ENCODE data around the gene ARL4D. TPM values are rescaled to one million over a fixed set of nuclear protein-coding genes. Genes with fewer than 3 reads are reported as not detected.

ARL4D gene
- total RNA-seq, 1 donor from 2014 or later = 100 TPM

- peaks cover 12% of the 10 kb centered on the region for H3K4me1 Mint-ChIP-seq (ENCODE audit: low read depth, unreplicated experiment)
- peaks cover 6% of the 10 kb centered on the region for H3K27me3 Mint-ChIP-seq (ENCODE audit: unreplicated experiment)
- no peak overlapping the region for H3K27ac Mint-ChIP-seq (ENCODE audit: unreplicated experiment)
- no peak for DNase-seq
- no peaks in the 10 kb centered on the region for H3K36me3 Mint-ChIP-seq (ENCODE audit: unreplicated experiment)
- no peaks in the 10 kb centered on the region for H3K9me3 Mint-ChIP-seq (ENCODE audit: unreplicated experiment)
- TF ChIP-seq, protein P1, sequence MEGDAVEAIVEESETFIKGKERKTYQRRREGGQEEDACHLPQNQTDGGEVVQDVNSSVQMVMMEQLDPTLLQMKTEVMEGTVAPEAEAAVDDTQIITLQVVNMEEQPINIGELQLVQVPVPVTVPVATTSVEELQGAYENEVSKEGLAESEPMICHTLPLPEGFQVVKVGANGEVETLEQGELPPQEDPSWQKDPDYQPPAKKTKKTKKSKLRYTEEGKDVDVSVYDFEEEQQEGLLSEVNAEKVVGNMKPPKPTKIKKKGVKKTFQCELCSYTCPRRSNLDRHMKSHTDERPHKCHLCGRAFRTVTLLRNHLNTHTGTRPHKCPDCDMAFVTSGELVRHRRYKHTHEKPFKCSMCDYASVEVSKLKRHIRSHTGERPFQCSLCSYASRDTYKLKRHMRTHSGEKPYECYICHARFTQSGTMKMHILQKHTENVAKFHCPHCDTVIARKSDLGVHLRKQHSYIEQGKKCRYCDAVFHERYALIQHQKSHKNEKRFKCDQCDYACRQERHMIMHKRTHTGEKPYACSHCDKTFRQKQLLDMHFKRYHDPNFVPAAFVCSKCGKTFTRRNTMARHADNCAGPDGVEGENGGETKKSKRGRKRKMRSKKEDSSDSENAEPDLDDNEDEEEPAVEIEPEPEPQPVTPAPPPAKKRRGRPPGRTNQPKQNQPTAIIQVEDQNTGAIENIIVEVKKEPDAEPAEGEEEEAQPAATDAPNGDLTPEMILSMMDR (IDR thresholded peaks at IDR 0.05; ENCODE audit: partially characterized antibody, unreplicated experiment) = no peak
- H3K4me3 Mint-ChIP-seq (ENCODE audit: unreplicated experiment) = no peak overlapping the region
These were observed 28.7 kb downstream of the ARL4D start for GRCh38 chr17:43427362-43428043.

GRCh38 chr17:43428524-43428923 is 29.7 kb downstream of the ARL4D start:
- Mint-ChIP-seq H3K27ac (ENCODE audit: unreplicated experiment) (no peak overlapping the region), H3K36me3 (ENCODE audit: unreplicated experiment) (no peaks in the 10 kb centered on the region), H3K4me1 (ENCODE audit: low read depth, unreplicated experiment) (peaks cover 14% of the 10 kb centered on the region), H3K9me3 (ENCODE audit: unreplicated experiment) (no peaks in the 10 kb centered on the region), H3K27me3 (ENCODE audit: unreplicated experiment) (peaks cover 6% of the 10 kb centered on the region), H3K4me3 (ENCODE audit: unreplicated experiment) (no peak overlapping the region)
- TF ChIP-seq, protein P1 (IDR thresholded peaks at IDR 0.05; ENCODE audit: partially characterized antibody, unreplicated experiment) = no peak
- no peak for DNase-seq

DNA sequence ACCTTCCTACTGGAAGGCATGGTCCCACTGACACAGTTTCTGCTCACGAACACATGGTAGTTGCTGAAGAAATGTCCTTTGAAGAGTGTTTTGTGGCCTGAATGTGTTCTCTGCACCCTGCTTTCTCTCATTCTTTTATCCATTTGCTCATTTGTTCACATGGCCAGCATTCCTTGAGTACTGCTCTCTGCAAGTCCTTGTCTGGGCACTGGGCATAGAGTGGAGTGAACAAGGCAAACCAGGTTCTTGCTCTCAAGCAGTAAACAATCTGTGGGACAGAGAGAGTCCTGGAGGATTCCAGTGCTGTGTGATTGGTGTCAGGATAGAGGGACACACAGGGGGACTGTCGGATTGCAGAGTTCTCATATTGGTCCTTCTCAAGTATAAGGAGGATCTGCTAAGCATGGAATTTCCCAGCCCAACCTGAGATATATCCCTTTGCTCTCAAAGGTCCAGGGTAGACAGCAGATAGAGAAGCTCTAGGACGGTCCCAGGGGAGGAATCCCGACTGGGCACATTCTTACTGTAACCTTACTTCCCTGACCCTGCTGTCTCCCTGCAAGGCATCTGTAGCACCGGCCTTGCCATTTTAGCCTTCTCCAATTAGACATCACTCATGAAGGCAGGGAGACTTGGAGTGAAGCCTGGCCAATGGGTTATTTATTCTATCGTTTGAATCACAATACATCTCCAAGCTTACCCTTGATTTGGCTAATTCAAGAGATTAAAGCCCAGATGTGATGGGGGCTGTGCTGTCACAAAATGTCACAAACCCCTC is 32.3 kb downstream of the ARL4D start:
- no peak overlapping the region for H3K27ac Mint-ChIP-seq (ENCODE audit: unreplicated experiment)
- DNase-seq = no peak
- peaks cover 2% of the 10 kb centered on the region for H3K9me3 Mint-ChIP-seq (ENCODE audit: unreplicated experiment)
- H3K36me3 Mint-ChIP-seq (ENCODE audit: unreplicated experiment) = no peaks in the 10 kb centered on the region
- no peak overlapping the region for H3K4me3 Mint-ChIP-seq (ENCODE audit: unreplicated experiment)
- H3K27me3 Mint-ChIP-seq (ENCODE audit: unreplicated experiment) = peaks cover 3% of the 10 kb centered on the region
- TF ChIP-seq, protein P1 (IDR thresholded peaks at IDR 0.05; ENCODE audit: partially characterized antibody, unreplicated experiment) = no peak
- peaks cover 14% of the 10 kb centered on the region for H3K4me1 Mint-ChIP-seq (ENCODE audit: low read depth, unreplicated experiment)

GRCh38 chr17:43431714-43432523 is 33.1 kb downstream of the ARL4D start:
- H3K36me3 Mint-ChIP-seq (ENCODE audit: unreplicated experiment) = no peaks in the 10 kb centered on the region
- TF ChIP-seq, protein P1 (IDR thresholded peaks at IDR 0.05; ENCODE audit: partially characterized antibody, unreplicated experiment) = no peak
- H3K9me3 Mint-ChIP-seq (ENCODE audit: unreplicated experiment) = peaks cover 2% of the 10 kb centered on the region
- H3K27me3 Mint-ChIP-seq (ENCODE audit: unreplicated experiment) = peaks cover 3% of the 10 kb centered on the region
- no peak overlapping the region for H3K27ac Mint-ChIP-seq (ENCODE audit: unreplicated experiment)
- DNase-seq = no peak
- peaks cover 14% of the 10 kb centered on the region for H3K4me1 Mint-ChIP-seq (ENCODE audit: low read depth, unreplicated experiment)
- peak overlapping the region; percentile 16 for H3K4me3 Mint-ChIP-seq (ENCODE audit: unreplicated experiment)

Measured in glutamatergic neuron (in vitro differentiated cells).